VCaP (cell line): Measurements from ENCODE around the gene DBN1.

Source experiments
- H3K27ac ChIP-seq: fragments of 450-650 bp; 2 replicates; pipeline ENCODE4 v1.5.1; 2017
- CTCF ChIP-seq: fragments of 450-650 bp; conservative IDR thresholded peaks from 2 replicates; pipeline ENCODE4 v1.5.1; 2017; ENCODE audit warnings: mild to moderate bottlenecking, moderate library complexity

Gene DBN1

GRCh38 chr5:177514541-177514940 lies 41.1 kb upstream of the DBN1 start:
- no peak for TF ChIP-seq CTCF
- H3K27ac ChIP-seq, result no peak overlapping the region

GRCh38 chr5:177513500-177513899 lies 40.1 kb upstream of the DBN1 start:
- no peak overlapping the region for H3K27ac ChIP-seq
- TF ChIP-seq CTCF, result no peak

- no peak overlapping the region for H3K27ac ChIP-seq
- TF ChIP-seq CTCF, result no peak
Measured at GRCh38 chr5:177512736-177513380, 39.4 kb upstream of the DBN1 start.

- no peak for TF ChIP-seq CTCF
- no peak overlapping the region for H3K27ac ChIP-seq
Measured at GRCh38 chr5:177511796-177512675, 38.6 kb upstream of the DBN1 start.

GRCh38 chr5:177511181-177511580 lies 37.7 kb upstream of the DBN1 start:
- H3K27ac ChIP-seq, result no peak overlapping the region
- TF ChIP-seq CTCF, result no peak

- no peak for TF ChIP-seq CTCF
- H3K27ac ChIP-seq, result no peak overlapping the region
Measured at GRCh38 chr5:177510567-177511053, 37.2 kb upstream of the DBN1 start.

GRCh38 chr5:177509991-177510566 lies 36.6 kb upstream of the DBN1 start:
- no peak for TF ChIP-seq CTCF
- no peak overlapping the region for H3K27ac ChIP-seq
